ENCODE data around the gene GALK2. TPM values are rescaled to one million over a fixed set of nuclear protein-coding genes. Genes with fewer than 3 reads are reported as not detected.

The GALK2 gene
- total RNA-seq, 1 experiment from 2014 or later = 45.1 TPM

Other genes starting within 250 kb of the GALK2 start
- gene SHC4, start 206.3 kb upstream of the GALK2 start, total RNA-seq (2014; rRNA removed; shearing (Covaris generic)) = not detected in 2 replicates
- 8.6 and 12.3 TPM in 2 replicates for gene SECISBP2L, start 123.8 kb upstream of the GALK2 start, total RNA-seq (2014; rRNA removed; shearing (Covaris generic))
- 127 and 223 TPM in 2 replicates for gene COPS2, start 14.6 kb upstream of the GALK2 start, total RNA-seq (2014; rRNA removed; shearing (Covaris generic))

All from G401 (cell line).